WTC11 (cell line): Measurements from ENCODE around the gene TUSC7. TPM values are rescaled to one million over a fixed set of nuclear protein-coding genes. Genes with fewer than 3 reads are reported as not detected.

ENCODE experiments used
- ATAC-seq: fragments of 200-7000 bp; cut with Tn5 transposase; 2 replicates; pipeline ENCODE4 v1.10.0; 2021; ENCODE audit warnings: mild to moderate bottlenecking, moderate library complexity
- CTCF ChIA-PET: fragments of 300-600 bp; sonication (Branson Sonifier 250); formaldehyde crosslinking; loops from one replicate; lab custom pipeline; 2021; ENCODE audit warnings: antibody characterized with exemption; lab: Charles Lee
- POLR2A ChIA-PET: fragments of 350-600 bp; sonication (Branson Sonifier 250); formaldehyde crosslinking; loops from one replicate; lab custom pipeline; 2021; ENCODE audit warnings: antibody characterized with exemption; lab: Charles Lee
- DNase-seq: peaks from one replicate; pipeline ENCODE4 v3.0.0; 2021; ENCODE audit warnings: low spot score
- H3K27ac Mint-ChIP-seq: 2 replicates; pipeline ENCODE4 v1.8.0; 2021; ENCODE audit warnings: mixed read lengths
- H3K27me3 Mint-ChIP-seq: 2 replicates; pipeline ENCODE4 v1.8.0; 2021; ENCODE audit warnings: low read depth, mild to moderate bottlenecking, moderate library complexity, mixed read lengths
- H3K36me3 Mint-ChIP-seq: 2 replicates; pipeline ENCODE4 v1.8.0; 2021; ENCODE audit warnings: mixed read lengths
- H3K4me1 Mint-ChIP-seq: 2 replicates; pipeline ENCODE4 v1.8.0; 2022; ENCODE audit warnings: mixed read lengths
- H3K4me3 Mint-ChIP-seq: 2 replicates; pipeline ENCODE4 v1.8.0; 2021; ENCODE audit warnings: mild to moderate bottlenecking, moderate library complexity, mixed read lengths
- H3K9me3 Mint-ChIP-seq: 2 replicates; pipeline ENCODE4 v1.8.0; 2021; ENCODE audit warnings: mixed read lengths
- ARID4B ChIP-seq: sonication (generic); formaldehyde crosslinking; IDR thresholded peaks from 2 replicates; pipeline ENCODE4 v1.8.0; 2023; ENCODE audit warnings: missing genetic modification reagents, mild to moderate bottlenecking, borderline replicate concordance
- ATF1 ChIP-seq: sonication (generic); formaldehyde crosslinking; IDR thresholded peaks from 2 replicates; pipeline ENCODE4 v1.8.1; 2023; ENCODE audit warnings: mild to moderate bottlenecking, moderate library complexity, missing genetic modification reagents
- ATF2 ChIP-seq: sonication (generic); formaldehyde crosslinking; IDR thresholded peaks from 2 replicates; pipeline ENCODE4 v1.8.1; 2022; ENCODE audit warnings: low read depth, missing genetic modification reagents, borderline replicate concordance
- EMX1 ChIP-seq: fragments of 250-450 bp; sonication (Bioruptor Pico); IDR thresholded peaks from 2 replicates; pipeline ENCODE4 v1.8.0; 2021; ENCODE audit warnings: mild to moderate bottlenecking
- FOXK1 ChIP-seq: sonication (generic); formaldehyde crosslinking; IDR thresholded peaks from 2 replicates; pipeline ENCODE4 v1.8.0; 2022; ENCODE audit warnings: mild to moderate bottlenecking, moderate library complexity, missing genetic modification reagents
- GABPB1 ChIP-seq: sonication (generic); formaldehyde crosslinking; IDR thresholded peaks from 2 replicates; pipeline ENCODE4 v1.8.1; 2023; ENCODE audit warnings: mild to moderate bottlenecking, missing genetic modification reagents
- HMGA2 ChIP-seq: fragments of 250-450 bp; sonication (Bioruptor Pico); IDR thresholded peaks from 2 replicates; pipeline ENCODE4 v1.4.0; 2021; ENCODE audit warnings: mild to moderate bottlenecking, moderate library complexity
- MXD4 ChIP-seq: fragments of 250-450 bp; sonication (Bioruptor Pico); IDR thresholded peaks from 2 replicates; pipeline ENCODE4 v1.8.0; 2021; ENCODE audit warnings: mild to moderate bottlenecking, moderate library complexity, borderline replicate concordance
- NFE2L1 ChIP-seq: sonication (generic); formaldehyde crosslinking; IDR thresholded peaks from 2 replicates; pipeline ENCODE4 v1.8.1; 2023; ENCODE audit warnings: missing genetic modification reagents
- NR1H2 ChIP-seq: sonication (generic); formaldehyde crosslinking; IDR thresholded peaks from 2 replicates; pipeline ENCODE4 v1.9.0; 2021; ENCODE audit warnings: mild to moderate bottlenecking, moderate library complexity, missing genetic modification reagents
- NR3C1 ChIP-seq: sonication (generic); formaldehyde crosslinking; conservative IDR thresholded peaks from 2 replicates; pipeline ENCODE4 v1.8.1; 2023; ENCODE audit warnings: low read depth, mild to moderate bottlenecking, missing genetic modification reagents
- RORB ChIP-seq: fragments of 250-450 bp; sonication (Bioruptor Pico); IDR thresholded peaks from 2 replicates; pipeline ENCODE4 v1.9.0; 2021; ENCODE audit warnings: mild to moderate bottlenecking
- ZBTB21 ChIP-seq: sonication (generic); formaldehyde crosslinking; IDR thresholded peaks from 2 replicates; pipeline ENCODE4 v1.8.1; 2023; ENCODE audit warnings: mild to moderate bottlenecking, missing genetic modification reagents, borderline replicate concordance
- ZNF219 ChIP-seq: sonication (generic); formaldehyde crosslinking; IDR thresholded peaks from 2 replicates; pipeline ENCODE4 v1.8.0; 2023; ENCODE audit warnings: missing genetic modification reagents, mild to moderate bottlenecking, borderline replicate concordance
- ZNF281 ChIP-seq: sonication (generic); formaldehyde crosslinking; IDR thresholded peaks from 2 replicates; pipeline ENCODE4 v1.8.0; 2023; ENCODE audit warnings: mild to moderate bottlenecking, missing genetic modification reagents
- ZNF532 ChIP-seq: fragments of 250-450 bp; sonication (Bioruptor Pico); IDR thresholded peaks from 2 replicates; pipeline ENCODE4 v1.9.0; 2021; ENCODE audit warnings: mild to moderate bottlenecking, borderline replicate concordance
- ZSCAN18 ChIP-seq: fragments of 250-450 bp; sonication (Bioruptor Pico); IDR thresholded peaks from 2 replicates; pipeline ENCODE4 v2.1.2; 2022; ENCODE audit warnings: mild to moderate bottlenecking, moderate library complexity
- total RNA-seq: library from RNA; stranded (reverse); gene quantifications from 3 replicates; pipeline ENCODE4 v1.2.3, GENCODE V29; 2021
- TF ChIP-seq, protein P1 (sequence below): fragments of 250-450 bp; sonication (Bioruptor Pico); IDR thresholded peaks from 2 replicates; pipeline ENCODE4 v1.9.0; 2021; ENCODE audit warnings: moderate library complexity, mild to moderate bottlenecking, inconsistent platforms, borderline replicate concordance

TUSC7 gene
- total RNA-seq, 1 experiment from 2014 or later = not detected

- DNase-seq (no peak), ATAC-seq (no peak)
- POLR2A ChIA-PET = interaction anchor here (0.5 to 0.7 kb wide), 2 partner anchors 19 to 248 kb away, joined by 5 to 7 read pairs; no protein-coding TSS in a partner anchor
- CTCF ChIA-PET = no interaction called here
- TF ChIP-seq ATF2 (CRISPR knock-in tag) = no peak
- no peak for TF ChIP-seq ZNF532 (CRISPR knock-in tag)
- TF ChIP-seq, protein P1, sequence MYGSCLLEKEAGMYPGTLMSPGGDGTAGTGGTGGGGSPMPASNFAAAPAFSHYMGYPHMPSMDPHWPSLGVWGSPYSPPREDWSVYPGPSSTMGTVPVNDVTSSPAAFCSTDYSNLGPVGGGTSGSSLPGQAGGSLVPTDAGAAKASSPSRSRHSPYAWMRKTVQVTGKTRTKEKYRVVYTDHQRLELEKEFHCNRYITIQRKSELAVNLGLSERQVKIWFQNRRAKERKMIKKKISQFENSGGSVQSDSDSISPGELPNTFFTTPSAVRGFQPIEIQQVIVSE = no peak
- Mint-ChIP-seq H3K4me1 (no peaks in the 10 kb centered on the region), H3K36me3 (no peaks in the 10 kb centered on the region), H3K27me3 (no peaks in the 10 kb centered on the region), H3K9me3 (0 out of 2 replicates have a peak, but pooled peaks cover 4% of the 10 kb centered on the region), H3K4me3 (no peak overlapping the region), H3K27ac (no peak overlapping the region)
Measured at GRCh38 chr3:116743062-116743461, 33.5 kb downstream of the TUSC7 start.

DNA sequence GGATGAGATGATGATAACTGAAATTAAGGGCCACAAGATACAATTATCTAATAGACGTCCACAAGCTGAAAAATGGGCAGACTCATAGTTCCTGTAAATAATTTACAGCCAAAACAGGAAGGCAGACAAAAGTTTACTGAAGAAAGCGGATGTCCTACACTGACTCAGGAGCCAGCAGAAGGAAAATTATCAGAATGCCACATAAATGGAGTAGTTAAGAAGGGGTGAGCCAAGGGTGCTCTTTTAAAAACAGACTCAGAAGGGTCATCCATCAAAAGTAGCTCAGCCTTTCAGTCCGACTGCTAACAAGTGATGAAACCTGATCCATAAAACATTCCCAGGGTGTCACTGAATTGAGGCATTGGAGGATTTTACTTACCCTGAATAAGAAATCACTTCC lies 39.8 kb downstream of the TUSC7 start:
- POLR2A ChIA-PET = no interaction called here
- Mint-ChIP-seq H3K36me3 (no peaks in the 10 kb centered on the region), H3K9me3 (peaks cover 5% of the 10 kb centered on the region; the same call in 1 of the 2 replicates), H3K27me3 (no peaks in the 10 kb centered on the region), H3K4me1 (no peaks in the 10 kb centered on the region), H3K4me3 (no peak overlapping the region), H3K27ac (no peak overlapping the region)
- CTCF ChIA-PET = interaction anchor here (1.3 kb wide), 1 partner anchor 135 kb away, joined by 3 read pairs; no protein-coding TSS in a partner anchor
- no peak for ATAC-seq
- DNase-seq = no peak
- TF ChIP-seq ZSCAN18 (CRISPR knock-in tag) = no peak
- no peak for TF ChIP-seq NFE2L1 (CRISPR knock-in tag)
- TF ChIP-seq HMGA2 = no peak
- no peak for TF ChIP-seq GABPB1
- TF ChIP-seq FOXK1 (CRISPR knock-in tag) = no peak
- TF ChIP-seq ARID4B (CRISPR knock-in tag) = no peak
- no peak for TF ChIP-seq NR3C1 (CRISPR knock-in tag)
- no peak for TF ChIP-seq ATF1 (CRISPR knock-in tag)
- TF ChIP-seq ZNF281 (CRISPR knock-in tag) = no peak
- no peak for TF ChIP-seq NR1H2 (CRISPR knock-in tag)
- no peak for TF ChIP-seq MXD4 (CRISPR knock-in tag)
- TF ChIP-seq ZNF219 = no peak
- no peak for TF ChIP-seq RORB (CRISPR knock-in tag)
- no peak for TF ChIP-seq ZBTB21
- TF ChIP-seq EMX1 (CRISPR knock-in tag) = no peak
